ENCODE measurements around the gene PIGA.

DNA sequence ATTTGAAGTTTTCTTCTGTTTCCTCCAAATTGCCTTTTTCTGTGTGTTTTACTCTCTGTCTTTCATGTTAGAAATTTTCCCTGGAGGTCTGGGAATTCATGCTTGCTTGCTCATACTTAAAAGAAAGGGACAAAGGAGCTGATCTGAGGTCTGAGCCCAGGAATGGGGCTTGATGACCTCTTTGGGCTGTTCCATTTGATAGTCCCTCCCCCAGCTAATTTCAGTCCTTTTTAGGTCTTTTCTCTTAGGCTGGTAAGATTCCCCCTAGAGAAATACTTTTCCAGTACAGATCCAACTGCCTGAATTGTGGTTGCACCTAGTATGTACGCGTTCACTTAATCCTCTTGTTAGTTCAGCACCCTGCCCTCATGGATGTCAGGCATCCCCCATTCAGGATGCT lies 5.5 kb upstream of the PIGA start:
- TF ChIP-seq POLR2AphosphoS5 (IDR thresholded peaks at IDR 0.05; ENCODE audit: low read depth, low read length) (no peak), SIN3A (IDR thresholded peaks at IDR 0.05; ENCODE audit: borderline replicate concordance, insufficient read depth, low read length) (no peak)
- TF ChIP-seq, protein P1, sequence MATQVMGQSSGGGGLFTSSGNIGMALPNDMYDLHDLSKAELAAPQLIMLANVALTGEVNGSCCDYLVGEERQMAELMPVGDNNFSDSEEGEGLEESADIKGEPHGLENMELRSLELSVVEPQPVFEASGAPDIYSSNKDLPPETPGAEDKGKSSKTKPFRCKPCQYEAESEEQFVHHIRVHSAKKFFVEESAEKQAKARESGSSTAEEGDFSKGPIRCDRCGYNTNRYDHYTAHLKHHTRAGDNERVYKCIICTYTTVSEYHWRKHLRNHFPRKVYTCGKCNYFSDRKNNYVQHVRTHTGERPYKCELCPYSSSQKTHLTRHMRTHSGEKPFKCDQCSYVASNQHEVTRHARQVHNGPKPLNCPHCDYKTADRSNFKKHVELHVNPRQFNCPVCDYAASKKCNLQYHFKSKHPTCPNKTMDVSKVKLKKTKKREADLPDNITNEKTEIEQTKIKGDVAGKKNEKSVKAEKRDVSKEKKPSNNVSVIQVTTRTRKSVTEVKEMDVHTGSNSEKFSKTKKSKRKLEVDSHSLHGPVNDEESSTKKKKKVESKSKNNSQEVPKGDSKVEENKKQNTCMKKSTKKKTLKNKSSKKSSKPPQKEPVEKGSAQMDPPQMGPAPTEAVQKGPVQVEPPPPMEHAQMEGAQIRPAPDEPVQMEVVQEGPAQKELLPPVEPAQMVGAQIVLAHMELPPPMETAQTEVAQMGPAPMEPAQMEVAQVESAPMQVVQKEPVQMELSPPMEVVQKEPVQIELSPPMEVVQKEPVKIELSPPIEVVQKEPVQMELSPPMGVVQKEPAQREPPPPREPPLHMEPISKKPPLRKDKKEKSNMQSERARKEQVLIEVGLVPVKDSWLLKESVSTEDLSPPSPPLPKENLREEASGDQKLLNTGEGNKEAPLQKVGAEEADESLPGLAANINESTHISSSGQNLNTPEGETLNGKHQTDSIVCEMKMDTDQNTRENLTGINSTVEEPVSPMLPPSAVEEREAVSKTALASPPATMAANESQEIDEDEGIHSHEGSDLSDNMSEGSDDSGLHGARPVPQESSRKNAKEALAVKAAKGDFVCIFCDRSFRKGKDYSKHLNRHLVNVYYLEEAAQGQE (IDR thresholded peaks at IDR 0.05; ENCODE audit: insufficient read depth in 1 of 2, low read depth in 2 of 2, low read length in 2 of 2): no peak
